Heart right ventricle (tissue), 16 donors: ENCODE measurements around the gene C4orf33. TPM values are rescaled to one million over a fixed set of nuclear protein-coding genes. Genes with fewer than 3 reads are reported as not detected.

ENCODE experiments used
- ATAC-seq, 8 donors: fragments of 200-7000 bp; cut with Tn5 transposase; one replicate each; pipeline ENCODE4 v1.9.1; 2020; ENCODE audit warnings: mild to moderate bottlenecking in 8 of 8, moderate library complexity in 8 of 8, moderate number of reproducible peaks in 1 of 8
- DNase-seq, 2 donors: peaks; one replicate each; pipeline ENCODE4 v3.0.0-alpha.2; 2020
- H3K27ac ChIP-seq, 10 donors: fragments of 200-600 bp; sonication (generic) in 2 of 10; one replicate each; pipeline versions ENCODE4 v1.5.0 to v1.8.0; 2020 to 2022; ENCODE audit warnings: mild to moderate bottlenecking in 3 of 10
- H3K27me3 ChIP-seq, 7 donors: fragments of 200-600 bp; one replicate each; pipeline ENCODE4 v1.8.0; 2021 to 2022; ENCODE audit warnings: mild to moderate bottlenecking in 2 of 7
- H3K36me3 ChIP-seq, 9 donors: fragments of 200-600 bp; sonication (generic) in 1 of 9; one replicate each; pipeline versions ENCODE4 v1.5.0 to v1.8.0; 2020 to 2022; ENCODE audit warnings: mild to moderate bottlenecking in 2 of 9
- H3K4me1 ChIP-seq, 9 donors: fragments of 200-600 bp; sonication (generic) in 1 of 9; one replicate each; pipeline versions ENCODE4 v1.5.0 to v1.8.0; 2020 to 2022; ENCODE audit warnings: mild to moderate bottlenecking in 4 of 9
- H3K4me3 ChIP-seq, 10 donors: fragments of 200-600 bp; sonication (generic) in 2 of 10; one replicate each; pipeline versions ENCODE4 v1.5.0 to v1.8.0; 2020 to 2022; ENCODE audit warnings: mild to moderate bottlenecking in 7 of 10, moderate library complexity in 2 of 10
- H3K9me3 ChIP-seq, 11 donors: fragments of 200-600 bp in 10 of 11; sonication (generic) in 2 of 11; one replicate each; pipeline versions ENCODE4 v1.5.0 to v1.8.0; 2013 to 2022; ENCODE audit warnings: mild to moderate bottlenecking in 2 of 11, control low read depth in 1 of 11, moderate library complexity in 1 of 11
- WGBS, 2 donors: extraction: QIAGEN DNeasy Blood & Tissue Kit; methylation state at CpG; one replicate each; pipeline ENCODE4 v1.1.7; 2013; ENCODE audit warnings: inconsistent platforms in 1 of 2; 5-methylcytosine and 5-hydroxymethylcytosine counted together
- intact Hi-C, 10 donors: fragments of 100-400 bp; cut with DNase I; formaldehyde crosslinking; loops; one replicate each; pipeline versions ENCODE4 v1.11.1 to v1.14.2; 2022
- polyA plus RNA-seq, 2 donors: library from polyadenylated mRNA; stranded (reverse); fragments of 200-250 nt; gene quantifications; one replicate each; pipeline ENCODE4 v1.2.3, GENCODE V29; 2013
- total RNA-seq, 10 donors: library from RNA; stranded (reverse); fragmentation: NEBNext Ultra II Directional in 3 of 10; extraction: Animal tissue kit (Norgen Biotek cat#: 25700) in 3 of 10; gene quantifications; one replicate each; pipeline versions ENCODE4 v1.2.1 to v1.2.4, GENCODE V29; 2021 to 2023
- TF ChIP-seq, protein P1 (sequence below), 9 donors: fragments of 200-600 bp; sonication (generic) in 2 of 9; IDR thresholded peaks; one replicate each; pipeline versions ENCODE4 v1.5.0 to v1.8.0; 2021 to 2022; ENCODE audit warnings: antibody characterized with exemption in 9 of 9, mild to moderate bottlenecking in 5 of 9, moderate library complexity in 1 of 9
- donor health status: Arrhythmogenic right ventricular cardiomyopathy.
- donor health status: ischemic (EF 13 %, LVEDD 7.1; RV severe dilation, severe dysfunction).
- donor health status: healthy with polysubstance abuse.
- donor health status: DM: no; HTN: yes; CAD: no.
- donor health status: DM: no; HTN: no; CAD: no.
- donor health status: ischemic (EF 25% LVEDD 6.9; RV normal size, moderate dysfunction).
- donor health status: ischemic (EF 25% LVEDD 5.7; RV mildly dilated, moderate dysfunction).
- donor health status: healthy.
- donor health status: DM: yes; HTN: yes; CAD: no.
- donor health status: Ischemic cardiomyopathy.
- donor health status: ischemic (EF 35%, LVEDD 5.7; RV mildly dilated, moderate dysfunction).
- donor health status: nonischemic (EF 11% LVEDD 7.7; RV severe dilation, severe dysfunction).
- donor health status: DM: yes; HTN: yes; CAD: no.
- donor health status: PGD.
- donor health status: ischemic (EF 29% LVEDD 5.4; RV normal size, mild dysfunction).
- donor health status: nonischemic (EF 23%, LVEDD 6.1; RV moderate dilation, normal function).

The C4orf33 gene
- total and polyA plus RNA-seq, 12 donors = 2.5 to 7.5 (median 4.7) TPM

- Histone ChIP-seq H3K27ac (no peak overlapping the region), H3K9me3 (no peaks in the 10 kb centered on the region), H3K27me3 (peaks cover 0 to 8% (median 0%) of the 10 kb centered on the region in 7 donors), H3K36me3 (no peaks in the 10 kb centered on the region), H3K4me1 (peaks cover 0 to 6% (median 0%) of the 10 kb centered on the region in 9 donors), H3K4me3 (no peak overlapping the region)
- TF ChIP-seq, protein P1, sequence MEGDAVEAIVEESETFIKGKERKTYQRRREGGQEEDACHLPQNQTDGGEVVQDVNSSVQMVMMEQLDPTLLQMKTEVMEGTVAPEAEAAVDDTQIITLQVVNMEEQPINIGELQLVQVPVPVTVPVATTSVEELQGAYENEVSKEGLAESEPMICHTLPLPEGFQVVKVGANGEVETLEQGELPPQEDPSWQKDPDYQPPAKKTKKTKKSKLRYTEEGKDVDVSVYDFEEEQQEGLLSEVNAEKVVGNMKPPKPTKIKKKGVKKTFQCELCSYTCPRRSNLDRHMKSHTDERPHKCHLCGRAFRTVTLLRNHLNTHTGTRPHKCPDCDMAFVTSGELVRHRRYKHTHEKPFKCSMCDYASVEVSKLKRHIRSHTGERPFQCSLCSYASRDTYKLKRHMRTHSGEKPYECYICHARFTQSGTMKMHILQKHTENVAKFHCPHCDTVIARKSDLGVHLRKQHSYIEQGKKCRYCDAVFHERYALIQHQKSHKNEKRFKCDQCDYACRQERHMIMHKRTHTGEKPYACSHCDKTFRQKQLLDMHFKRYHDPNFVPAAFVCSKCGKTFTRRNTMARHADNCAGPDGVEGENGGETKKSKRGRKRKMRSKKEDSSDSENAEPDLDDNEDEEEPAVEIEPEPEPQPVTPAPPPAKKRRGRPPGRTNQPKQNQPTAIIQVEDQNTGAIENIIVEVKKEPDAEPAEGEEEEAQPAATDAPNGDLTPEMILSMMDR (IDR thresholded peaks at IDR 0.05) = no peak
- DNase-seq = no peak
- intact Hi-C loops = no loop called here
- WGBS, 2 donors = 93 to 94% methylated on average over 2 of the region's 2 CpGs
- ATAC-seq = no peak
These were observed 50.7 kb downstream of the C4orf33 start for GRCh38 chr4:129146639-129147038.

- H3K36me3 ChIP-seq = no peaks in the 10 kb centered on the region
- WGBS, 2 donors = 93 to 96% methylated on average over 2 of the region's 2 CpGs
- intact Hi-C loops = no loop called here
- no peak overlapping the region for H3K4me3 ChIP-seq
- ATAC-seq = no peak
- peaks cover 0 to 6% (median 0%) of the 10 kb centered on the region in 9 donors for H3K4me1 ChIP-seq
- no peaks in the 10 kb centered on the region for H3K9me3 ChIP-seq
- no peaks in the 10 kb centered on the region for H3K27me3 ChIP-seq
- TF ChIP-seq, protein P1 (IDR thresholded peaks at IDR 0.05) = no peak
- DNase-seq = no peak
- no peak overlapping the region for H3K27ac ChIP-seq
These were observed 52.9 kb downstream of the C4orf33 start for GRCh38 chr4:129148892-129149291.

DNA sequence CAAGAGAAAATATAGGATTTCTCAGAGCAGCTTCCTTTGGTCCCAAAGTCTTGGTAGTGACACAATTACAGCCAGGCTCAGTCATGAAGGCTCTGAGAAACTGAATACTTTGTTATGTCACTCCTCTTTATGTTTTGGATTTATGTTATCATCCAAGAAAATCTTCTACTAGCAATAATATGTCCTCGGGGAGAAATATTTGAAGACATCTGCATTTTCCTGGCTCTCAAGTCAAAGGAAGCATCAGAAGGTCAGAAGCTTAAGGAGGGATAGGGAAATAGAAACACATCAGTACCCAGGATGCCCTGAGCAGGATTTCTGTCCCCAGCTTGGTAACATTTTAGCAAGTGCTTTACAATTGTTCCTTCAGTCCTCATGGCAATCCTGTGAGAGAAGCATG lies 54.0 kb downstream of the C4orf33 start:
- WGBS, 2 donors = 56 to 63% methylated on average over 1 of the region's 1 CpG

GRCh38 chr4:129152350-129152749 lies 56.4 kb downstream of the C4orf33 start:
- no peak overlapping the region for H3K4me3 ChIP-seq
- DNase-seq = no peak
- WGBS, 2 donors = 65 to 78% methylated on average over 2 of the region's 2 CpGs
- H3K27ac ChIP-seq = no peak overlapping the region
- TF ChIP-seq, protein P1 (IDR thresholded peaks at IDR 0.05) = no peak
- intact Hi-C loops = no loop called here
- ATAC-seq = no peak
- no peaks in the 10 kb centered on the region for H3K4me1 ChIP-seq
- no peaks in the 10 kb centered on the region for H3K36me3 ChIP-seq
- no peaks in the 10 kb centered on the region for H3K9me3 ChIP-seq
- H3K27me3 ChIP-seq = no peaks in the 10 kb centered on the region

More for the DNA sequence above, 54.0 kb downstream of the C4orf33 start:
- Histone ChIP-seq H3K9me3 (no peaks in the 10 kb centered on the region), H3K4me3 (no peak overlapping the region), H3K4me1 (peaks cover 0 to 4% (median 0%) of the 10 kb centered on the region in 9 donors), H3K27ac (no peak overlapping the region), H3K36me3 (no peaks in the 10 kb centered on the region), H3K27me3 (no peaks in the 10 kb centered on the region)
- intact Hi-C loops = no loop called here
- ATAC-seq (no peak), DNase-seq (no peak)
- TF ChIP-seq, protein P1 (IDR thresholded peaks at IDR 0.05) = no peak
